HEK293 (cell line): Measurements from ENCODE around the gene TRMT13.

Experiments used
- GLIS1 ChIP-seq: fragments of 450-650 bp; formaldehyde crosslinking; IDR thresholded peaks from 2 replicates; pipeline ENCODE4 v1.5.1; 2016; ENCODE audit warnings: missing biosample characterization, missing genetic modification characterization
- MYNN ChIP-seq: fragments of 450-650 bp; formaldehyde crosslinking; IDR thresholded peaks from 2 replicates; pipeline ENCODE4 v1.5.1; 2016; ENCODE audit warnings: missing biosample characterization, missing genetic modification characterization, borderline replicate concordance
- RBAK ChIP-seq: fragments of 450-650 bp; formaldehyde crosslinking; IDR thresholded peaks from 2 replicates; pipeline ENCODE4 v1.5.1; 2016; ENCODE audit warnings: missing biosample characterization, missing genetic modification characterization
- REPIN1 ChIP-seq: fragments of 450-650 bp; formaldehyde crosslinking; IDR thresholded peaks from 2 replicates; pipeline ENCODE4 v1.5.1; 2017; ENCODE audit warnings: missing biosample characterization, missing genetic modification characterization, low read depth
- SETDB1 ChIP-seq: IDR thresholded peaks from one replicate; pipeline ENCODE4 v1.6.1; 2017; ENCODE audit warnings: mild to moderate bottlenecking, low read length, moderate library complexity, mixed read lengths; ENCODE audit not compliant: insufficient read length
- SP7 ChIP-seq: fragments of 450-650 bp; formaldehyde crosslinking; IDR thresholded peaks from 2 replicates; pipeline ENCODE4 v1.5.1; 2016; ENCODE audit warnings: missing biosample characterization, missing genetic modification characterization
- ZFHX2 ChIP-seq: fragments of 450-650 bp; formaldehyde crosslinking; conservative IDR thresholded peaks from 2 replicates; pipeline ENCODE4 v1.5.1; 2016; ENCODE audit warnings: missing biosample characterization, missing genetic modification characterization
- ZFP3 ChIP-seq: fragments of 450-650 bp; formaldehyde crosslinking; IDR thresholded peaks from 2 replicates; pipeline ENCODE4 v1.5.1; 2016; ENCODE audit warnings: low read depth, missing biosample characterization, missing genetic modification characterization
- ZFP69B ChIP-seq: fragments of 450-650 bp; formaldehyde crosslinking; IDR thresholded peaks from 2 replicates; pipeline ENCODE4 v1.5.1; 2016; ENCODE audit warnings: missing biosample characterization, missing genetic modification characterization
- ZNF140 ChIP-seq: fragments of 450-650 bp; formaldehyde crosslinking; IDR thresholded peaks from 2 replicates; pipeline ENCODE4 v1.5.1; 2016; ENCODE audit warnings: missing biosample characterization, missing genetic modification characterization
- ZNF146 ChIP-seq: fragments of 450-650 bp; formaldehyde crosslinking; IDR thresholded peaks from 2 replicates; pipeline ENCODE4 v1.5.1; 2016; ENCODE audit warnings: missing biosample characterization, missing genetic modification characterization
- ZNF175 ChIP-seq: fragments of 450-650 bp; formaldehyde crosslinking; IDR thresholded peaks from 2 replicates; pipeline ENCODE4 v1.5.1; 2016; ENCODE audit warnings: missing biosample characterization, missing genetic modification characterization
- ZNF248 ChIP-seq: fragments of 450-650 bp; formaldehyde crosslinking; IDR thresholded peaks from 2 replicates; pipeline ENCODE4 v1.5.1; 2017; ENCODE audit warnings: missing biosample characterization, missing genetic modification characterization
- ZNF266 ChIP-seq: fragments of 450-650 bp; formaldehyde crosslinking; IDR thresholded peaks from 2 replicates; pipeline ENCODE4 v1.5.1; 2016; ENCODE audit warnings: missing biosample characterization, missing genetic modification characterization, low read depth
- ZNF423 ChIP-seq: fragments of 450-650 bp; formaldehyde crosslinking; IDR thresholded peaks from 2 replicates; pipeline ENCODE4 v1.5.1; 2016; ENCODE audit warnings: missing biosample characterization, missing genetic modification characterization
- ZNF521 ChIP-seq: fragments of 450-650 bp; formaldehyde crosslinking; IDR thresholded peaks from 2 replicates; pipeline ENCODE4 v1.5.1; 2017; ENCODE audit warnings: missing biosample characterization, mild to moderate bottlenecking, missing genetic modification characterization
- ZNF555 ChIP-seq: fragments of 450-650 bp; formaldehyde crosslinking; conservative IDR thresholded peaks from 2 replicates; pipeline ENCODE4 v1.5.1; 2017; ENCODE audit warnings: missing biosample characterization, mild to moderate bottlenecking, missing genetic modification characterization, inconsistent platforms
- ZNF560 ChIP-seq: fragments of 450-650 bp; formaldehyde crosslinking; IDR thresholded peaks from 2 replicates; pipeline ENCODE4 v1.5.1; 2017; ENCODE audit warnings: missing biosample characterization, missing genetic modification characterization, borderline replicate concordance
- ZNF624 ChIP-seq: fragments of 450-650 bp; formaldehyde crosslinking; IDR thresholded peaks from 2 replicates; pipeline ENCODE4 v1.5.1; 2017; ENCODE audit warnings: missing biosample characterization, missing genetic modification characterization
- ZNF658 ChIP-seq: fragments of 450-650 bp; formaldehyde crosslinking; IDR thresholded peaks from 2 replicates; pipeline ENCODE4; 2016; ENCODE audit warnings: missing biosample characterization, missing genetic modification characterization
- ZNF707 ChIP-seq: fragments of 450-650 bp; formaldehyde crosslinking; IDR thresholded peaks from 2 replicates; pipeline ENCODE4 v1.5.1; 2016; ENCODE audit warnings: missing biosample characterization, missing genetic modification characterization
- ZNF776 ChIP-seq: fragments of 450-650 bp; formaldehyde crosslinking; IDR thresholded peaks from 2 replicates; pipeline ENCODE4 v1.5.0; 2017; ENCODE audit warnings: missing biosample characterization, missing genetic modification characterization, borderline replicate concordance
- ZNF777 ChIP-seq: fragments of 450-650 bp; formaldehyde crosslinking; IDR thresholded peaks from 2 replicates; pipeline ENCODE4 v1.5.1; 2017; ENCODE audit warnings: missing biosample characterization, missing genetic modification characterization, borderline replicate concordance
- ZNF791 ChIP-seq: fragments of 450-650 bp; formaldehyde crosslinking; IDR thresholded peaks from 2 replicates; pipeline ENCODE4 v1.5.1; 2016; ENCODE audit warnings: missing biosample characterization, missing genetic modification characterization
- ZNF792 ChIP-seq: fragments of 450-650 bp; formaldehyde crosslinking; IDR thresholded peaks from 2 replicates; pipeline ENCODE4 v1.5.1; 2016; ENCODE audit warnings: missing biosample characterization, missing genetic modification characterization
- ZNF830 ChIP-seq: fragments of 450-650 bp; IDR thresholded peaks from 2 replicates; pipeline ENCODE4 v1.5.0; 2018; ENCODE audit warnings: missing biosample characterization, missing genetic modification characterization, low read depth, mild to moderate bottlenecking, moderate library complexity
- TF ChIP-seq, protein P1 (sequence below): fragments of 450-650 bp; formaldehyde crosslinking; IDR thresholded peaks from 2 replicates; pipeline ENCODE4 v1.5.1; 2017; ENCODE audit warnings: missing biosample characterization, missing genetic modification characterization
- TF ChIP-seq, protein P2 (sequence below): fragments of 450-650 bp; formaldehyde crosslinking; IDR thresholded peaks from 2 replicates; pipeline ENCODE4 v1.5.1; 2016; ENCODE audit warnings: missing biosample characterization, missing genetic modification characterization
- TF ChIP-seq, protein P3 (sequence below): fragments of 450-650 bp; formaldehyde crosslinking; optimal IDR thresholded peaks from 2 replicates; pipeline ENCODE3; 2016; ENCODE audit warnings: missing biosample characterization, mild to moderate bottlenecking, missing genetic modification characterization
- TF ChIP-seq, protein P4 (sequence below): fragments of 450-650 bp; formaldehyde crosslinking; IDR thresholded peaks from 2 replicates; pipeline ENCODE4 v1.5.1; 2017; ENCODE audit warnings: missing biosample characterization, missing genetic modification characterization
- TF ChIP-seq, protein P5 (sequence below): fragments of 450-650 bp; formaldehyde crosslinking; IDR thresholded peaks from 2 replicates; pipeline ENCODE4 v1.5.1; 2016; ENCODE audit warnings: missing biosample characterization, missing genetic modification characterization

The TRMT13 gene

DNA sequence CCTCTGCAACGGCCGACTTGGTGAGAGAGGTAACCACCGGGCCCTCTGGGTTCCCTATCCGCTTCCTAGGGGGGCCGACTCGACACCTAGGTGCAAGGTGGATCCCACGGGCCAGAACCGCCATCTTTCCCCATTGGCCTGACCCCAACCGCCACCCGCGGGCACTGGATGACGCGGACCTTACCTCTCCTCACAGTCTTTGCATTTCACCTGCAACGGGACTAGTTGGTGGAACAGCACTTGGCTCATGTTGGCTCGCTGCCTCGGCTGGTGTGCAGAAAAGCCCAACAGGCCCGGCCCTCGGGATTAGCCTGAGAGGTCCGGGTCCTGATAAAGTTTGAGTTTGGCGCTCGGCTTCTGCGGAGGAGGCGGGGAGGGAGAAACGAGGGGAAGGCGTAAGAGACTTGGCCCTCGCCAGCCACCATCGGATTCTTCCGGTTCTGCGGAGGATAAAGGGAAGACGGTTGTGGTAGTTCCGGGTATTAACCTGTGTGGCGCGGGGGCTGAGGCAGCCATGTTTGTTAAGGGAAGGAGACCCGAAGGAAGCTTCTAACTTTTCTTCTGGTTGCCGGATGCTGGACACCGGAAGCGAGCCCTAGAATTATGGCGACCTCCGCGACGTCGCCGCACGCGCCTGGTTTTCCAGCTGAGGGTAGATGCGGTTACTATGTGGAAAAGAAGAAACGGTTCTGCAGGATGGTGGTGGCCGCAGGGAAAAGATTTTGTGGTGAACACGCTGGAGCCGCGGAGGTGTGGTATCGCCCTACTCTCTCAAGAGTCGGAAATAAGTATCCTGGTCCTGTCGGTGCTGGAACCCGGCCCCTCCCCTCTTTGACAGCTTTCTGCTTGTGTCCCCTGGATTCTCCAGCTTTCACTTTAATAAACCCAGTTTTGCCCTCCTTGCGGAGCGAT is at the start of gene TRMT13, which contains the start of gene SASS6 (continued):
- TF ChIP-seq ZNF521 (tag by site-specific recombination) (no peak), MYNN (peak; percentile 53; the same call in 1 of the 2 replicates), ZNF624 (no peak; the same call in 1 of the 2 replicates), ZNF146 (tag by site-specific recombination) (no peak), ZNF555 (no peak), ZNF248 (tag by site-specific recombination) (no peak), ZNF175 (tag by site-specific recombination) (no peak), ZFHX2 (tag by site-specific recombination) (peak; percentile 81), ZNF140 (tag by site-specific recombination) (no peak), ZFP3 (no peak), ZFP69B (peak; percentile 16; the same call in 1 of the 2 replicates), ZNF830 (tag by site-specific recombination) (no peak), REPIN1 (no peak), ZNF658 (tag by site-specific recombination) (no peak), ZNF266 (tag by site-specific recombination) (no peak), SETDB1 (no peak), RBAK (no peak), ZNF776 (tag by site-specific recombination) (no peak), ZNF707 (no peak), ZNF791 (tag by site-specific recombination) (no peak), ZNF777 (tag by site-specific recombination) (no peak), ZNF423 (tag by site-specific recombination) (peak; percentile 73; the same call in 1 of the 2 replicates), SP7 (peak; percentile 78), ZNF560 (tag by site-specific recombination) (no peak), GLIS1 (tag by site-specific recombination) (peak; percentile 53), ZNF792 (no peak)
- TF ChIP-seq, protein P1, sequence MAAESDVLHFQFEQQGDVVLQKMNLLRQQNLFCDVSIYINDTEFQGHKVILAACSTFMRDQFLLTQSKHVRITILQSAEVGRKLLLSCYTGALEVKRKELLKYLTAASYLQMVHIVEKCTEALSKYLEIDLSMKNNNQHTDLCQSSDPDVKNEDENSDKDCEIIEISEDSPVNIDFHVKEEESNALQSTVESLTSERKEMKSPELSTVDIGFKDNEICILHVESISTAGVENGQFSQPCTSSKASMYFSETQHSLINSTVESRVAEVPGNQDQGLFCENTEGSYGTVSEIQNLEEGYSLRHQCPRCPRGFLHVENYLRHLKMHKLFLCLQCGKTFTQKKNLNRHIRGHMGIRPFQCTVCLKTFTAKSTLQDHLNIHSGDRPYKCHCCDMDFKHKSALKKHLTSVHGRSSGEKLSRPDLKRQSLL (tag by site-specific recombination): peak; percentile 11; the same call in 1 of the 2 replicates
- TF ChIP-seq, protein P2, sequence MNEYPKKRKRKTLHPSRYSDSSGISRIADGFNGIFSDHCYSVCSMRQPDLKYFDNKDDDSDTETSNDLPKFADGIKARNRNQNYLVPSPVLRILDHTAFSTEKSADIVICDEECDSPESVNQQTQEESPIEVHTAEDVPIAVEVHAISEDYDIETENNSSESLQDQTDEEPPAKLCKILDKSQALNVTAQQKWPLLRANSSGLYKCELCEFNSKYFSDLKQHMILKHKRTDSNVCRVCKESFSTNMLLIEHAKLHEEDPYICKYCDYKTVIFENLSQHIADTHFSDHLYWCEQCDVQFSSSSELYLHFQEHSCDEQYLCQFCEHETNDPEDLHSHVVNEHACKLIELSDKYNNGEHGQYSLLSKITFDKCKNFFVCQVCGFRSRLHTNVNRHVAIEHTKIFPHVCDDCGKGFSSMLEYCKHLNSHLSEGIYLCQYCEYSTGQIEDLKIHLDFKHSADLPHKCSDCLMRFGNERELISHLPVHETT: peak; percentile 81
- TF ChIP-seq, protein P3, sequence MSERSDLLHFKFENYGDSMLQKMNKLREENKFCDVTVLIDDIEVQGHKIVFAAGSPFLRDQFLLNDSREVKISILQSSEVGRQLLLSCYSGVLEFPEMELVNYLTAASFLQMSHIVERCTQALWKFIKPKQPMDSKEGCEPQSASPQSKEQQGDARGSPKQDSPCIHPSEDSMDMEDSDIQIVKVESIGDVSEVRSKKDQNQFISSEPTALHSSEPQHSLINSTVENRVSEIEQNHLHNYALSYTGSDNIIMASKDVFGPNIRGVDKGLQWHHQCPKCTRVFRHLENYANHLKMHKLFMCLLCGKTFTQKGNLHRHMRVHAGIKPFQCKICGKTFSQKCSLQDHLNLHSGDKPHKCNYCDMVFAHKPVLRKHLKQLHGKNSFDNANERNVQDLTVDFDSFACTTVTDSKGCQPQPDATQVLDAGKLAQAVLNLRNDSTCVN: peak; percentile 55
- TF ChIP-seq, protein P4, sequence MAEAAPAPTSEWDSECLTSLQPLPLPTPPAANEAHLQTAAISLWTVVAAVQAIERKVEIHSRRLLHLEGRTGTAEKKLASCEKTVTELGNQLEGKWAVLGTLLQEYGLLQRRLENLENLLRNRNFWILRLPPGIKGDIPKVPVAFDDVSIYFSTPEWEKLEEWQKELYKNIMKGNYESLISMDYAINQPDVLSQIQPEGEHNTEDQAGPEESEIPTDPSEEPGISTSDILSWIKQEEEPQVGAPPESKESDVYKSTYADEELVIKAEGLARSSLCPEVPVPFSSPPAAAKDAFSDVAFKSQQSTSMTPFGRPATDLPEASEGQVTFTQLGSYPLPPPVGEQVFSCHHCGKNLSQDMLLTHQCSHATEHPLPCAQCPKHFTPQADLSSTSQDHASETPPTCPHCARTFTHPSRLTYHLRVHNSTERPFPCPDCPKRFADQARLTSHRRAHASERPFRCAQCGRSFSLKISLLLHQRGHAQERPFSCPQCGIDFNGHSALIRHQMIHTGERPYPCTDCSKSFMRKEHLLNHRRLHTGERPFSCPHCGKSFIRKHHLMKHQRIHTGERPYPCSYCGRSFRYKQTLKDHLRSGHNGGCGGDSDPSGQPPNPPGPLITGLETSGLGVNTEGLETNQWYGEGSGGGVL (tag by site-specific recombination): peak; percentile 52; the same call in 1 of the 2 replicates
- TF ChIP-seq, protein P5, sequence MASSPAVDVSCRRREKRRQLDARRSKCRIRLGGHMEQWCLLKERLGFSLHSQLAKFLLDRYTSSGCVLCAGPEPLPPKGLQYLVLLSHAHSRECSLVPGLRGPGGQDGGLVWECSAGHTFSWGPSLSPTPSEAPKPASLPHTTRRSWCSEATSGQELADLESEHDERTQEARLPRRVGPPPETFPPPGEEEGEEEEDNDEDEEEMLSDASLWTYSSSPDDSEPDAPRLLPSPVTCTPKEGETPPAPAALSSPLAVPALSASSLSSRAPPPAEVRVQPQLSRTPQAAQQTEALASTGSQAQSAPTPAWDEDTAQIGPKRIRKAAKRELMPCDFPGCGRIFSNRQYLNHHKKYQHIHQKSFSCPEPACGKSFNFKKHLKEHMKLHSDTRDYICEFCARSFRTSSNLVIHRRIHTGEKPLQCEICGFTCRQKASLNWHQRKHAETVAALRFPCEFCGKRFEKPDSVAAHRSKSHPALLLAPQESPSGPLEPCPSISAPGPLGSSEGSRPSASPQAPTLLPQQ (tag by site-specific recombination): peak; percentile 81
